HG03045 (cell line): ENCODE data around the gene HOPX.
"Not testable (repeated sequence)": the region's sequence is repeated elsewhere in the genome, so short reads cannot be mapped to it uniquely, and the experiment has no call there.

ENCODE experiments used
- ATAC-seq: cut with Tn5 transposase; IDR thresholded peaks from one replicate; pipeline ENCODE4 v1.9.1; 2021; ENCODE audit warnings: mild to moderate bottlenecking, moderate library complexity; ENCODE audit not compliant: unreplicated experiment

Gene HOPX

GRCh38 chr4:56681158-56681852 lies at the start of gene HOPX:
HOPX (minus strand) TSS chr4:56681296; CDS start chr4:56657816, 23,480 bp downstream.
- peak; percentile 80 for ATAC-seq

- ATAC-seq = no peak
Measured at GRCh38 chr4:56730097-56730496, 49.0 kb upstream of the HOPX start.

- ATAC-seq = no peak
Measured at GRCh38 chr4:56728512-56728911, 47.4 kb upstream of the HOPX start.

- ATAC-seq = no peak
Measured at GRCh38 chr4:56727150-56727549, 46.1 kb upstream of the HOPX start.

GRCh38 chr4:56726593-56726992 lies 45.5 kb upstream of the HOPX start:
- not testable (repeated sequence) for ATAC-seq

GRCh38 chr4:56723659-56724230 lies 42.6 kb upstream of the HOPX start:
- ATAC-seq = no peak

- ATAC-seq = no peak
Measured at GRCh38 chr4:56723201-56723605, 42.1 kb upstream of the HOPX start.

GRCh38 chr4:56708146-56708545 lies 27.1 kb upstream of the HOPX start:
- ATAC-seq = no peak

GRCh38 chr4:56705966-56706365 lies 24.9 kb upstream of the HOPX start:
- ATAC-seq = no peak

GRCh38 chr4:56705334-56705733 lies 24.2 kb upstream of the HOPX start:
- no peak for ATAC-seq

GRCh38 chr4:56704089-56704871 lies 23.2 kb upstream of the HOPX start:
- ATAC-seq = no peak

- ATAC-seq = no peak
Measured at GRCh38 chr4:56703378-56703777, 22.3 kb upstream of the HOPX start.

GRCh38 chr4:56701644-56702043 lies 20.5 kb upstream of the HOPX start:
- no peak for ATAC-seq

- no peak for ATAC-seq
Measured at GRCh38 chr4:56701161-56701480, 20.0 kb upstream of the HOPX start.

GRCh38 chr4:56699537-56700105 lies 18.5 kb upstream of the HOPX start:
- ATAC-seq = no peak

GRCh38 chr4:56698329-56698728 lies 17.2 kb upstream of the HOPX start:
- no peak for ATAC-seq

GRCh38 chr4:56696056-56696455 lies 15.0 kb upstream of the HOPX start:
- ATAC-seq = no peak

- ATAC-seq = not testable (repeated sequence)
Measured at GRCh38 chr4:56693476-56693875, 12.4 kb upstream of the HOPX start.

GRCh38 chr4:56692576-56692975 lies 11.5 kb upstream of the HOPX start:
- no peak for ATAC-seq

GRCh38 chr4:56691425-56691824 lies 10.3 kb upstream of the HOPX start:
- ATAC-seq = no peak

GRCh38 chr4:56690393-56690792 lies 9.3 kb upstream of the HOPX start:
- ATAC-seq = no peak
